ENCODE measurements around the gene ZNF467.

Gene ZNF467

DNA sequence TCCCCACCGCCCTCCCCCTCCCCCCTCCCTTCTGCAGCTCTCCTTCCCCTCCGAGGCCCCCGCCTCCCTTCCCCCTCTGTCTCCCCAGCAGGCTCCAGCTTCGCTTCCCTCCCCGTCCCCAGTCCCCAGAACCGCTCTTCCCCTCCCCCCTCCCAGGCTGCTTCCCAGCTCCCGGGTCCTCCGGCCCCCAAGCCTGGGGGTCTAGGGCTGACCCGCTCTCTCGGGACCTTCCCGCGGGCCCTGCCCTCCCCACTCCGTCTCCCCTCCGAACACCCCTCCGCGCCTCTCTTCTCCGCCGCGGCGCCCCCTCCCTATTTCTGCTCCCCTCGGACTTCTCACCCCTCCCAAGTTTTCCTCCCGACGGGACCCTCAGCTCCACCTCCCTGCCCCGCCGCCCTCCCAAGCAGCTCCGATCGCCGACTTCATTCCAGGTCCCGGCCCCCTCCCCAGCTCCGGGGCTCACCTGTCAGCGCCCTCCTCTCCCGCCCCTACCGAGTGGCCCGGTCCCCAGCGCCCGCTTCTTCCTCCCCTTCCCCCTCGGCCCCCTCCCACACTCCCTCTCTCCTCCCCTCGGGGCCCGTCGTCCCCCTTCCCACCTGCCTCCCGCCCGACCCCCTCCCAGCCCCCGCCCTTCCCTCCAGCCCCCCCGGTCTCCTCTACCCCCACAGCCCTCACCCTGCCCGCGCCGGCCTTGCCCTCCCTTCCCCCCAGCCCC is 990 bp downstream of the ZNF467 start:
- Histone ChIP-seq H3K4me3 (ENCODE audit: low read depth, low read length) (peak overlapping the region; percentile 71), H3K36me3 (peaks cover 4% of the 10 kb centered on the region; the same call in 1 of the 2 replicates), H3K27me3 (ENCODE audit: insufficient read depth, low read depth, severe bottlenecking) (no peaks in the 10 kb centered on the region), H3K27ac (peak overlapping the region; percentile 83), H3K9me3 (ENCODE audit: severe bottlenecking) (no peaks in the 10 kb centered on the region)
- TF ChIP-seq, protein P1, sequence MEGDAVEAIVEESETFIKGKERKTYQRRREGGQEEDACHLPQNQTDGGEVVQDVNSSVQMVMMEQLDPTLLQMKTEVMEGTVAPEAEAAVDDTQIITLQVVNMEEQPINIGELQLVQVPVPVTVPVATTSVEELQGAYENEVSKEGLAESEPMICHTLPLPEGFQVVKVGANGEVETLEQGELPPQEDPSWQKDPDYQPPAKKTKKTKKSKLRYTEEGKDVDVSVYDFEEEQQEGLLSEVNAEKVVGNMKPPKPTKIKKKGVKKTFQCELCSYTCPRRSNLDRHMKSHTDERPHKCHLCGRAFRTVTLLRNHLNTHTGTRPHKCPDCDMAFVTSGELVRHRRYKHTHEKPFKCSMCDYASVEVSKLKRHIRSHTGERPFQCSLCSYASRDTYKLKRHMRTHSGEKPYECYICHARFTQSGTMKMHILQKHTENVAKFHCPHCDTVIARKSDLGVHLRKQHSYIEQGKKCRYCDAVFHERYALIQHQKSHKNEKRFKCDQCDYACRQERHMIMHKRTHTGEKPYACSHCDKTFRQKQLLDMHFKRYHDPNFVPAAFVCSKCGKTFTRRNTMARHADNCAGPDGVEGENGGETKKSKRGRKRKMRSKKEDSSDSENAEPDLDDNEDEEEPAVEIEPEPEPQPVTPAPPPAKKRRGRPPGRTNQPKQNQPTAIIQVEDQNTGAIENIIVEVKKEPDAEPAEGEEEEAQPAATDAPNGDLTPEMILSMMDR (IDR thresholded peaks at IDR 0.05; ENCODE audit: low read depth, low read length) = no peak
- DNase-seq = peak; percentile 36

DNA sequence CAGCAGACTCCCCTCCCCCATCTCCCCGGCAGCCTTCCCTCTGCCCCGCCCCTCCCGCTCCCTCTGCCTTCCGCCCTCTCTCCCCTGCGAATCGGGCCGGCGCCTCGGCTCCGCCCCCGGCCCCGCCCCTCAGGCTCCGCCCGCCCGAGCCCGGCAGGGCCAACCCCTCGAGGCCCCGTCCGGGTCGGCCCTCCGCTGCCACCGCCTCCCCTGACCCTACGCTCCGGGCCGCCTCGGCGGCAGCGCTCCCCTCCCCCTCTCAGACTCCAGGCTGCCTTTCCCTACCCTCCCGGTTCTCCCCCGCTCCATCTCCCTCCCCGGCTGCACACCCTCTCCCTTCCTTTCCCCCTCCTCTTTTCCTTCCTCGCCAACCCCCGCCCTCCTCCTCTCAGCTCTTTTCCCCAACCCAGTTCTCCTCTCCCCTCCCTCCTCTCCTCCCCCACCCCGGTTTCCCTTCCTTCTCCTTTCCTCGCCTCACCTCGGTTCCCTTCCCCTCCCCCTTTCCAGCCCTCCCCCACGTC is 1.6 kb downstream of the ZNF467 start:
- TF ChIP-seq, protein P1 (IDR thresholded peaks at IDR 0.05; ENCODE audit: low read depth, low read length) = no peak
- Histone ChIP-seq H3K9me3 (ENCODE audit: severe bottlenecking) (no peaks in the 10 kb centered on the region), H3K4me3 (ENCODE audit: low read depth, low read length) (peak overlapping the region; percentile 52), H3K27ac (peak overlapping the region; percentile 83), H3K36me3 (peaks cover 4% of the 10 kb centered on the region; the same call in 1 of the 2 replicates), H3K27me3 (ENCODE audit: insufficient read depth, low read depth, severe bottlenecking) (no peaks in the 10 kb centered on the region)
- DNase-seq = peak; percentile 94

DNA sequence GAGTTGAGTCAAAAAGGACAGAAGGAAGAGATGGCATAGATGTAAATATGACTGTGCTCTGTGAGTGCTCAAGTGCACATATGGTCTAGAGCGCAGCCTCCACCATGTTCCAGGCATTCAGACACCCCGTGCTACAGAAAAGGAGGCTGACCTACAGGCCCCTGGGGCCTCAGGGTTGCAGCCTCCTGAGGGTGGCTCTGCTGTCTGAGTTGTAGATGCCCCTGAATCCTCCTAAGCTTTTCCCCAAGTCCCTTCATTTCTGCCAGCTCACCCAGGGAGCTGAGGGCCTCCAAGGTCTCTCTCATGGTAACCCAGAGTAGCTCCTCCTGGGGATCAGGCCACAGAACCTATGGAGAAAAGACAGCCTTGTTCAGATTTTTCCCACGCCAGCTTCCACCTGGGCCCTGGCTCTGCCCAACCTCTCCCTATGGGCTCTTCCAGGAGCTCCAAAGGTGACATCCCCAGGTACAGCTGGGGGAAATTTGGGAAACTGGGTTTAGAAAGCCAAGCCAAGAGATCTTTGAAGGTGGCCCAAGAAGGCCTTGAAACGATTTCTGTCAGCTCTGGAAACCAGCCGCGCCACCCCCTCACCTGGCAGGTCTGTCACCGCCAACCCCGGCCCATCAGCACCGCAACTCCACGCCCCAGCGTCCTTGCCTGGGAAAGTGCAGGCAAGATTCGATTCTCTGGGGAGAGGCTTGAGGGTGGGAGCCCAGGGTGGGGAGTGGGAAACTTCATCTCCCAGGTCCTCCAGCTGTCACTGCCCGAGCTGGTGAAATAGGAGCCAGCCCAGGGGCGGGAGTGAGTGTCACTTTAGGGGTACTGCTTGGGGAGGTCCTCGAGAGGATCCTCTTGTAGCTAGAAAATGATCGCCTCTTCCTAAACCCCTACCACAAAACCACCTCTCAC is 2.4 kb downstream of the ZNF467 start:
- peak overlapping the region; percentile 83 for H3K27ac ChIP-seq
- DNase-seq = no peak
- TF ChIP-seq, protein P1 (IDR thresholded peaks at IDR 0.05; ENCODE audit: low read depth, low read length) = no peak
- peak overlapping the region; percentile 31 for H3K4me3 ChIP-seq (ENCODE audit: low read depth, low read length)
- H3K36me3 ChIP-seq = peaks cover 4% of the 10 kb centered on the region; the same call in 1 of the 2 replicates
- H3K9me3 ChIP-seq (ENCODE audit: severe bottlenecking) = no peaks in the 10 kb centered on the region
- no peaks in the 10 kb centered on the region for H3K27me3 ChIP-seq (ENCODE audit: insufficient read depth, low read depth, severe bottlenecking)

DNA sequence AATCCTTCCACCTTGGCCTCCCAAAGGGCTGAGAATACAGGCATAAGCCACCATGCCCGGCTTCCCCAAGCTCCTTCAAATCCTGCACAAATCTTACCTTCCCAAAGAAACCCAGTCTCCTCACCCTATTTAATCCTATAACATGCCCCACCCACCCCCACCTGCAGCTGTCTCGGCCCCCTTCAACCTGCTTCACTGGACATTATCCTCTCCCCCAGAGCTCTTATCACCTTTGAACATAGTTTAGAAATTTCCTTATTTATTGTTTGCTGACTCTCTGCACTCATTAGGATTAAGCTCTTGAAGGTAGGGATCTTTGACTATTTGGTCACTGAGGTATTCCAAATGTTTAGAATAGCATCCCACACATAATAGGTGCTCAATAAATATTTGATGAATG is 3.5 kb downstream of the ZNF467 start:
- Histone ChIP-seq H3K27me3 (ENCODE audit: insufficient read depth, low read depth, severe bottlenecking) (no peaks in the 10 kb centered on the region), H3K4me3 (ENCODE audit: low read depth, low read length) (no peak overlapping the region), H3K9me3 (ENCODE audit: severe bottlenecking) (no peaks in the 10 kb centered on the region), H3K27ac (peak overlapping the region; percentile 51; the same call in 1 of the 2 replicates), H3K36me3 (peaks cover 4% of the 10 kb centered on the region)
- no peak for DNase-seq
- TF ChIP-seq, protein P1 (IDR thresholded peaks at IDR 0.05; ENCODE audit: low read depth, low read length) = no peak

DNA sequence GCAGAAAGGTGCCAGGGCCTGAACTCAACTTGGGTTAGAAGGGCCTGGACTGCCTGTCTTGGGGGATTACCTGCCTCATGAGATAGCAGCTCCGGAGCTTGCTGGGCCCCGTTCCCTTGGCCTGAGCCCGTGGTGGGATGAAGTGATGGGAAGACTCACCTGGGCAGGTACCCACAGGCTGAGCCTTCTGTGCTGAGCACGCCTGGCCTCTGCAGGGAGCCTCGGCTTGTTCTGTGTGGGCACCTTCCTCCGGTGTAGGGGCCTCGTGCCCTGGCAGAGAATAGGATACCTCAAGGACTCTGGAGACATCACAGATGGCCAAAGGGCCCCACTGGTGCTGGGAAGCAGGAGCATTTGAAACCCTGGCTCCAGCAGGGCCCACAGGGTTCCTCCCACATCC is 4.5 kb downstream of the ZNF467 start:
- Histone ChIP-seq H3K4me3 (ENCODE audit: low read depth, low read length) (no peak overlapping the region), H3K9me3 (ENCODE audit: severe bottlenecking) (no peaks in the 10 kb centered on the region), H3K36me3 (peaks cover 4% of the 10 kb centered on the region), H3K27ac (no peak overlapping the region), H3K27me3 (ENCODE audit: insufficient read depth, low read depth, severe bottlenecking) (no peaks in the 10 kb centered on the region)
- no peak for DNase-seq
- TF ChIP-seq, protein P1 (IDR thresholded peaks at IDR 0.05; ENCODE audit: low read depth, low read length) = no peak

Data from WERI-Rb-1 (cell line).